ENCODE data around the gene TEX50.
"Not testable (repeated sequence)": the region's sequence is repeated elsewhere in the genome, so short reads cannot be mapped to it uniquely, and the experiment has no call there.

TEX50 gene

GRCh38 chr1:173663159-173663558 is 28.0 kb downstream of the TEX50 start:
- DNase-seq (ENCODE audit: low read depth) = no peak

GRCh38 chr1:173666646-173667045 is 31.5 kb downstream of the TEX50 start:
- DNase-seq (ENCODE audit: low read depth) = no peak

- DNase-seq (ENCODE audit: low read depth) = no peak
These were observed 34.4 kb downstream of the TEX50 start, which contains the start of gene ANKRD45 for GRCh38 chr1:173669491-173669941. Gene ANKRD45 (minus strand): TSS chr1:173669851. CDS start chr1:173659418, 10,433 bp downstream.

GRCh38 chr1:173674496-173674895 is 39.4 kb downstream of the TEX50 start:
- DNase-seq (ENCODE audit: low read depth) = not testable (repeated sequence)

- not testable (repeated sequence) for DNase-seq (ENCODE audit: low read depth)
These were observed 45.0 kb downstream of the TEX50 start for GRCh38 chr1:173680152-173680551.

GRCh38 chr1:173682184-173682583 is 47.0 kb downstream of the TEX50 start:
- no peak for DNase-seq (ENCODE audit: low read depth)

GRCh38 chr1:173683838-173684237 is 48.7 kb downstream of the TEX50 start:
- DNase-seq (ENCODE audit: low read depth) = not testable (repeated sequence)

GRCh38 chr1:173685121-173685520 is 50.0 kb downstream of the TEX50 start:
- not testable (repeated sequence) for DNase-seq (ENCODE audit: low read depth)
